Endothelial cell of umbilical vein (primary cell): ENCODE measurements around the gene NLGN1. TPM values are rescaled to one million over a fixed set of nuclear protein-coding genes. Genes with fewer than 3 reads are reported as not detected.

Experiments used
- BruUV-seq: library from RNA; stranded (reverse); fragments of 400-500 nt; replicated peaks from 2 replicates; lab custom pipeline; 2021; lab: Mats Ljungman, UMichigan
- CTCF ChIA-PET: fragments of 300-600, 350-600 bp; sonication (Branson Sonifier 250); formaldehyde crosslinking; loops from one replicate; lab custom pipeline; 2021; ENCODE audit warnings: antibody characterized with exemption, inconsistent platforms; lab: Charles Lee
- POLR2A ChIA-PET: fragments of 300-600, 350-600 bp; sonication (Branson Sonifier 250); formaldehyde crosslinking; loops from one replicate; lab custom pipeline; 2021; ENCODE audit warnings: antibody characterized with exemption, inconsistent platforms; lab: Charles Lee
- DNase-seq: peaks from one replicate; pipeline ENCODE4 v3.0.0-alpha.2; 2011; ENCODE audit warnings: low read depth, low spot score
- FAIRE-seq: peaks from 2 replicates; lab custom pipeline; 2011; peaks lifted over from hg19 to GRCh38; lab: Jason Lieb, UNC
- H2AFZ ChIP-seq: 2 replicates; pipeline ENCODE4 v1.6.0; 2012; ENCODE audit warnings: low read depth, low read length, control low read depth, inconsistent platforms
- H3K27ac ChIP-seq: 2 replicates; pipeline ENCODE4 v1.5.1; 2011; ENCODE audit warnings: low read depth, mild to moderate bottlenecking, control low read depth, low read length, moderate library complexity; ENCODE audit not compliant: insufficient read depth
- H3K27me3 ChIP-seq, 2 experiments: 2 replicates each; pipeline versions ENCODE4 v1.6.0 to v1.6.1; 2011; ENCODE audit warnings: low read length in 2 of 2, mixed read lengths in 1 of 2; ENCODE audit not compliant: control insufficient read depth in 2 of 2, insufficient read depth in 2 of 2
- H3K36me3 ChIP-seq, 2 experiments: 2 replicates in 1 of 2; 3 replicates in 1 of 2; pipeline ENCODE4 v1.5.1; 2011; ENCODE audit warnings: low read length in 2 of 2, mild to moderate bottlenecking in 1 of 2, moderate library complexity in 1 of 2; ENCODE audit not compliant: control insufficient read depth in 2 of 2, insufficient read depth in 2 of 2; ENCODE audit errors: extremely low read depth in 1 of 2
- H3K4me1 ChIP-seq: 3 replicates; pipeline ENCODE4 v1.5.1; 2011; ENCODE audit warnings: mild to moderate bottlenecking, low read length; ENCODE audit not compliant: control insufficient read depth, insufficient read depth; ENCODE audit errors: extremely low read depth
- H3K4me2 ChIP-seq: 2 replicates; pipeline ENCODE4 v1.6.1; 2011; ENCODE audit warnings: low read length, control low read depth, mixed read lengths; ENCODE audit not compliant: insufficient read depth
- H3K4me3 ChIP-seq, 3 experiments: fragments of 200-600 bp in 1 of 3; sonication (generic), shearing (Covaris generic) in 1 of 3; replicated peaks in 1 of 3; 2 replicates each; pipeline ENCODE4 v1.5.1; 2011 to 2016; ENCODE audit warnings: control low read depth in 3 of 3, low read length in 3 of 3, mild to moderate bottlenecking in 2 of 3, inconsistent platforms in 1 of 3, low read depth in 1 of 3, moderate library complexity in 1 of 3; ENCODE audit not compliant: insufficient read depth in 1 of 3
- H3K79me2 ChIP-seq: 2 replicates; pipeline ENCODE4 v1.6.0; 2012; ENCODE audit warnings: low read length, inconsistent platforms; ENCODE audit not compliant: control insufficient read depth, insufficient read depth
- H3K9ac ChIP-seq: replicated peaks from 2 replicates; pipeline ENCODE3; 2011; ENCODE audit warnings: low read length, control low read depth; ENCODE audit not compliant: insufficient read depth; ENCODE audit errors: extremely low read depth
- H3K9me1 ChIP-seq: replicated peaks from 3 replicates; pipeline ENCODE4 v1.6.0; 2011; ENCODE audit warnings: mild to moderate bottlenecking, low read length; ENCODE audit not compliant: control insufficient read depth, insufficient read depth; ENCODE audit errors: extremely low read depth
- H3K9me3 ChIP-seq: replicated peaks from 2 replicates; pipeline ENCODE4 v1.5.1; 2012; ENCODE audit warnings: low read length, inconsistent platforms; ENCODE audit not compliant: control insufficient read depth, insufficient read depth
- H4K20me1 ChIP-seq: replicated peaks from 2 replicates; pipeline ENCODE3; 2011; ENCODE audit warnings: mild to moderate bottlenecking, low read length; ENCODE audit not compliant: control insufficient read depth, insufficient read depth; ENCODE audit errors: extremely low read depth
- CTCF ChIP-seq, 2 donors: IDR thresholded peaks; 1 replicate in 1 of 2; 2 replicates in 1 of 2; pipeline ENCODE4 v1.5.1; 2011; ENCODE audit warnings: low read length in 2 of 2, mild to moderate bottlenecking in 2 of 2, moderate library complexity in 2 of 2, control low read depth in 1 of 2, inconsistent platforms in 1 of 2, low read depth in 1 of 2; ENCODE audit not compliant: insufficient read depth in 1 of 2; ENCODE audit errors: extremely low read depth in 1 of 2
- EZH2 ChIP-seq: IDR thresholded peaks from 2 replicates; pipeline ENCODE4 v1.6.1; 2012; ENCODE audit warnings: borderline replicate concordance, low read depth, mild to moderate bottlenecking, moderate library complexity, low read length, inconsistent platforms; ENCODE audit not compliant: severe bottlenecking
- FOS ChIP-seq: IDR thresholded peaks from 2 replicates; pipeline ENCODE4 v1.6.1; 2011; ENCODE audit warnings: mild to moderate bottlenecking, low read length, moderate library complexity, borderline replicate concordance; ENCODE audit not compliant: insufficient read depth
- GATA2 ChIP-seq: IDR thresholded peaks from 2 replicates; pipeline ENCODE4 v1.7.0; 2011; ENCODE audit warnings: low read depth, mild to moderate bottlenecking, moderate library complexity, mixed read lengths, low read length; ENCODE audit not compliant: insufficient read length, insufficient read depth
- JUN ChIP-seq: IDR thresholded peaks from 2 replicates; pipeline ENCODE4 v1.6.1; 2011; ENCODE audit warnings: borderline replicate concordance, low read depth; ENCODE audit not compliant: insufficient read length, insufficient read depth
- MYC ChIP-seq: IDR thresholded peaks from one replicate; pipeline ENCODE4 v1.6.1; 2011; ENCODE audit warnings: mild to moderate bottlenecking, low read depth, low read length
- POLR2A ChIP-seq: IDR thresholded peaks from 2 replicates; pipeline ENCODE4 v1.6.1; 2012; ENCODE audit warnings: low read depth, mild to moderate bottlenecking, control low read depth, low read length
- dilution Hi-C: fragments of 300-500 bp; cut with MboI; formaldehyde crosslinking; loops from one replicate; pipeline ENCODE4 v1.15.0; 2019; ENCODE audit warnings: low sequenced_read_pairs; ENCODE audit not compliant: extremely low pct_ligation_motif_present
- intact Hi-C: fragments of 100-400 bp; cut with micrococcal nuclease; formaldehyde crosslinking; loops from one replicate; pipeline ENCODE4 v1.10.0; 2022
- polyA plus RNA-seq, 4 experiments: library from polyadenylated mRNA; depleted of rRNA in 3 of 4; stranded (reverse) in 3 of 4; unstranded in 1 of 4; fragments of >200 nt; gene quantifications; 2 replicates each; pipeline versions ENCODE4 v1.2.1 to v1.2.3, GENCODE V29; 2011 to 2012; ENCODE audit warnings: missing spikeins in 1 of 4
- total RNA-seq: library from RNA; stranded (reverse); gene quantifications from 2 replicates; pipeline ENCODE4 v1.2.3, GENCODE V29; 2021
- TF ChIP-seq, protein P1 (sequence below): IDR thresholded peaks from 2 replicates; pipeline ENCODE4 v1.6.1; 2011; ENCODE audit not compliant: insufficient read depth, insufficient read length

The NLGN1 gene
- total and polyA plus RNA-seq, 2 donors (not counting 3 experiments of a cell fraction or from before 2014, with no cell fraction given), result 7.9 to 16.3 TPM

GRCh38 chr3:173548261-173548660 is 150.7 kb downstream of the NLGN1 start:
- intact Hi-C loops, result no loop called here
- no peaks in the 10 kb centered on the region for H3K9me3 ChIP-seq
- H3K27me3 ChIP-seq, result no peaks in the 10 kb centered on the region
- ChIA-PET CTCF (no interaction called here), POLR2A (no interaction called here)
- no peak overlapping the region for H3K9ac ChIP-seq
- no peaks in the 10 kb centered on the region for H3K9me1 ChIP-seq
- H3K79me2 ChIP-seq, result no peaks in the 10 kb centered on the region
- no peaks in the 10 kb centered on the region for H4K20me1 ChIP-seq
- no peak overlapping the region for H3K27ac ChIP-seq
- H3K36me3 ChIP-seq, result no peaks in the 10 kb centered on the region
- DNase-seq (no peak), FAIRE-seq (no peak)
- no peaks in the 10 kb centered on the region for H3K4me1 ChIP-seq
- dilution Hi-C loops, result no loop called here
- H3K4me2 ChIP-seq, result no peak overlapping the region
- no TSS peak for BruUV-seq
- TF ChIP-seq, protein P1, sequence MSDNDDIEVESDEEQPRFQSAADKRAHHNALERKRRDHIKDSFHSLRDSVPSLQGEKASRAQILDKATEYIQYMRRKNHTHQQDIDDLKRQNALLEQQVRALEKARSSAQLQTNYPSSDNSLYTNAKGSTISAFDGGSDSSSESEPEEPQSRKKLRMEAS, result no peak
- TF ChIP-seq POLR2A, result no peak
- no peak for TF ChIP-seq CTCF (IDR thresholded peaks at IDR 0.05; ENCODE audit: extremely low read depth in 1 of 2, insufficient read depth in 1 of 2, low read depth in 1 of 2, low read length in 2 of 2)
- no peak for TF ChIP-seq EZH2
- no peak for TF ChIP-seq GATA2
- no peak for TF ChIP-seq FOS
- no peak for TF ChIP-seq JUN
- TF ChIP-seq MYC, result no peak
- no peak overlapping the region for H3K4me3 ChIP-seq
- no peak overlapping the region for H2AFZ ChIP-seq
